ENCODE data around the gene PCDHGA7.
"Not testable (repeated sequence)": the region's sequence is repeated elsewhere in the genome, so short reads cannot be mapped to it uniquely, and the experiment has no call there.

Gene PCDHGA7

GRCh38 chr5:141409598-141410306 is 27.2 kb downstream of the PCDHGA7 start:
- Mint-ChIP-seq H3K36me3 (peaks cover 22% of the 10 kb centered on the region), H3K4me3 (peak overlapping the region; percentile 52), H3K27ac (no peak overlapping the region), H3K9me3 (peaks cover 17% of the 10 kb centered on the region), H3K27me3 (peaks cover 59% of the 10 kb centered on the region), H3K4me1 (peaks cover 18% of the 10 kb centered on the region)

- H3K4me3 Mint-ChIP-seq = no peak overlapping the region
- H3K27me3 Mint-ChIP-seq = peaks cover 56% of the 10 kb centered on the region
- no peak overlapping the region for H3K27ac Mint-ChIP-seq
- peaks cover 17% of the 10 kb centered on the region for H3K9me3 Mint-ChIP-seq
- peaks cover 22% of the 10 kb centered on the region for H3K36me3 Mint-ChIP-seq
- H3K4me1 Mint-ChIP-seq = peaks cover 18% of the 10 kb centered on the region
These were observed 29.0 kb downstream of the PCDHGA7 start for GRCh38 chr5:141411575-141411974.

GRCh38 chr5:141412854-141413539 is 30.5 kb downstream of the PCDHGA7 start, which contains the start of gene PCDHGA10:
Gene PCDHGA10, plus strand, starts transcription at chr5:141412987. Its CDS starts 189 bp downstream, at chr5:141413176.
- peaks cover 20% of the 10 kb centered on the region for H3K9me3 Mint-ChIP-seq
- H3K4me1 Mint-ChIP-seq = peaks cover 18% of the 10 kb centered on the region
- H3K27me3 Mint-ChIP-seq = peaks cover 55% of the 10 kb centered on the region
- H3K4me3 Mint-ChIP-seq = peak within 1 kb of the TSS; percentile 90
- peak within 1 kb of the TSS; percentile 33 for H3K27ac Mint-ChIP-seq
- peaks cover 23% of the 10 kb centered on the region for H3K36me3 Mint-ChIP-seq

- H3K4me3 Mint-ChIP-seq = peak overlapping the region; percentile 90
- H3K27ac Mint-ChIP-seq = peak overlapping the region; percentile 33
- peaks cover 21% of the 10 kb centered on the region for H3K9me3 Mint-ChIP-seq
- H3K27me3 Mint-ChIP-seq = peaks cover 56% of the 10 kb centered on the region
- H3K4me1 Mint-ChIP-seq = peaks cover 18% of the 10 kb centered on the region
- peaks cover 25% of the 10 kb centered on the region for H3K36me3 Mint-ChIP-seq
These were observed 31.1 kb downstream of the PCDHGA7 start for GRCh38 chr5:141413540-141414069.

GRCh38 chr5:141414548-141415274 is 32.2 kb downstream of the PCDHGA7 start:
- peak overlapping the region; percentile 25 for H3K27ac Mint-ChIP-seq
- H3K36me3 Mint-ChIP-seq = peaks cover 24% of the 10 kb centered on the region
- peaks cover 18% of the 10 kb centered on the region for H3K9me3 Mint-ChIP-seq
- peaks cover 52% of the 10 kb centered on the region for H3K27me3 Mint-ChIP-seq
- peaks cover 18% of the 10 kb centered on the region for H3K4me1 Mint-ChIP-seq
- H3K4me3 Mint-ChIP-seq = peak overlapping the region; percentile 9

- H3K4me1 Mint-ChIP-seq = peaks cover 17% of the 10 kb centered on the region
- peak overlapping the region; percentile 44 for H3K4me3 Mint-ChIP-seq
- H3K9me3 Mint-ChIP-seq = peaks cover 15% of the 10 kb centered on the region
- H3K27me3 Mint-ChIP-seq = peaks cover 52% of the 10 kb centered on the region
- peaks cover 25% of the 10 kb centered on the region for H3K36me3 Mint-ChIP-seq
- not testable (repeated sequence) for H3K27ac Mint-ChIP-seq
These were observed 32.7 kb downstream of the PCDHGA7 start for GRCh38 chr5:141415275-141415618.

- peaks cover 15% of the 10 kb centered on the region for H3K4me1 Mint-ChIP-seq
- peak within 1 kb of the TSS; percentile 41 for H3K27ac Mint-ChIP-seq
- peak within 1 kb of the TSS; percentile 44 for H3K4me3 Mint-ChIP-seq
- peaks cover 60% of the 10 kb centered on the region for H3K27me3 Mint-ChIP-seq
- H3K9me3 Mint-ChIP-seq = peaks cover 20% of the 10 kb centered on the region
- peaks cover 31% of the 10 kb centered on the region for H3K36me3 Mint-ChIP-seq
These were observed 35.1 kb downstream of the PCDHGA7 start, which contains the start of gene PCDHGB7 for GRCh38 chr5:141417494-141418172. Gene PCDHGB7, plus strand, starts transcription at chr5:141417677. Its CDS starts 183 bp downstream, at chr5:141417860.

GRCh38 chr5:141419074-141419880 is 36.7 kb downstream of the PCDHGA7 start:
- peaks cover 25% of the 10 kb centered on the region for H3K9me3 Mint-ChIP-seq
- H3K36me3 Mint-ChIP-seq = peaks cover 28% of the 10 kb centered on the region
- H3K27ac Mint-ChIP-seq = peak overlapping the region; percentile 38
- H3K27me3 Mint-ChIP-seq = peaks cover 58% of the 10 kb centered on the region
- peak overlapping the region; percentile 12 for H3K4me3 Mint-ChIP-seq
- peaks cover 3% of the 10 kb centered on the region for H3K4me1 Mint-ChIP-seq

- Mint-ChIP-seq H3K4me1 (no peaks in the 10 kb centered on the region), H3K36me3 (peaks cover 27% of the 10 kb centered on the region), H3K27ac (peak within 1 kb of the TSS; percentile 17), H3K27me3 (peaks cover 59% of the 10 kb centered on the region), H3K9me3 (peaks cover 26% of the 10 kb centered on the region), H3K4me3 (peak within 1 kb of the TSS; percentile 70)
These were observed 38.4 kb downstream of the PCDHGA7 start, which contains the start of gene PCDHGA11 for GRCh38 chr5:141420855-141421488. Gene PCDHGA11, plus strand, starts transcription at chr5:141421051. Its CDS starts 177 bp downstream, at chr5:141421228.

GRCh38 chr5:141421489-141421855 is 38.9 kb downstream of the PCDHGA7 start:
- Mint-ChIP-seq H3K27me3 (peaks cover 60% of the 10 kb centered on the region), H3K36me3 (peaks cover 27% of the 10 kb centered on the region), H3K27ac (peak overlapping the region; percentile 17), H3K4me3 (peak overlapping the region; percentile 70), H3K4me1 (no peaks in the 10 kb centered on the region), H3K9me3 (peaks cover 26% of the 10 kb centered on the region)

- no peak overlapping the region for H3K27ac Mint-ChIP-seq
- H3K36me3 Mint-ChIP-seq = peaks cover 25% of the 10 kb centered on the region
- H3K27me3 Mint-ChIP-seq = peaks cover 62% of the 10 kb centered on the region
- no peak overlapping the region for H3K4me3 Mint-ChIP-seq
- no peaks in the 10 kb centered on the region for H3K4me1 Mint-ChIP-seq
- H3K9me3 Mint-ChIP-seq = peaks cover 28% of the 10 kb centered on the region
These were observed 40.3 kb downstream of the PCDHGA7 start for GRCh38 chr5:141422742-141423291.

- Mint-ChIP-seq H3K27me3 (peaks cover 56% of the 10 kb centered on the region), H3K4me3 (no peak overlapping the region), H3K4me1 (peaks cover 16% of the 10 kb centered on the region), H3K9me3 (peaks cover 32% of the 10 kb centered on the region), H3K27ac (no peak overlapping the region), H3K36me3 (peaks cover 18% of the 10 kb centered on the region)
These were observed 45.4 kb downstream of the PCDHGA7 start for GRCh38 chr5:141427783-141428426.

GRCh38 chr5:141430332-141431113 is 48.0 kb downstream of the PCDHGA7 start, which contains the start of gene PCDHGA12:
Gene PCDHGA12, plus strand, starts transcription at chr5:141430507. Its CDS starts 253 bp downstream, at chr5:141430760.
- Mint-ChIP-seq H3K9me3 (peaks cover 40% of the 10 kb centered on the region), H3K4me1 (peaks cover 16% of the 10 kb centered on the region), H3K4me3 (peak within 1 kb of the TSS; percentile 84), H3K27ac (peak within 1 kb of the TSS; percentile 30), H3K36me3 (peaks cover 22% of the 10 kb centered on the region), H3K27me3 (peaks cover 55% of the 10 kb centered on the region)
